ENCODE results near the gene KCNE4. TPM values are rescaled to one million over a fixed set of nuclear protein-coding genes. Genes with fewer than 3 reads are reported as not detected.
"Not testable (repeated sequence)": the region's sequence is repeated elsewhere in the genome, so short reads cannot be mapped to it uniquely, and the experiment has no call there.

The KCNE4 gene
- total RNA-seq, 1 experiment from 2014 or later, result not detected

GRCh38 chr2:223079378-223079777 lies 27.4 kb downstream of the KCNE4 start:
- no peaks in the 10 kb centered on the region for H3K27me3 Mint-ChIP-seq (ENCODE audit: unreplicated experiment)
- BruUV-seq (replicated peaks), result no TSS peak
- intact Hi-C loops (cut with micrococcal nuclease; ENCODE audit: unreplicated experiment), result no loop called here
- H3K4me1 Mint-ChIP-seq (ENCODE audit: low read depth, unreplicated experiment), result no peaks in the 10 kb centered on the region
- H3K27ac Mint-ChIP-seq (ENCODE audit: unreplicated experiment), result no peak overlapping the region
- H3K9me3 Mint-ChIP-seq (ENCODE audit: low read depth, unreplicated experiment), result peaks cover 4% of the 10 kb centered on the region
- DNase-seq, result no peak
- no peak for TF ChIP-seq CTCF (IDR thresholded peaks at IDR 0.05; ENCODE audit: unreplicated experiment)
- CTCF ChIA-PET, result no interaction called here
- H3K4me3 Mint-ChIP-seq (ENCODE audit: low read depth, unreplicated experiment), result no peak overlapping the region
- H3K36me3 Mint-ChIP-seq (ENCODE audit: insufficient read depth, unreplicated experiment), result no peaks in the 10 kb centered on the region

- Mint-ChIP-seq H3K27ac (ENCODE audit: unreplicated experiment) (no peak overlapping the region), H3K9me3 (ENCODE audit: low read depth, unreplicated experiment) (peaks cover 4% of the 10 kb centered on the region), H3K36me3 (ENCODE audit: insufficient read depth, unreplicated experiment) (no peaks in the 10 kb centered on the region), H3K4me3 (ENCODE audit: low read depth, unreplicated experiment) (no peak overlapping the region), H3K27me3 (ENCODE audit: unreplicated experiment) (no peaks in the 10 kb centered on the region), H3K4me1 (ENCODE audit: low read depth, unreplicated experiment) (no peaks in the 10 kb centered on the region)
- DNase-seq, result no peak
- intact Hi-C loops (cut with micrococcal nuclease; ENCODE audit: unreplicated experiment), result no loop called here
- CTCF ChIA-PET, result no interaction called here
- no peak for TF ChIP-seq CTCF (IDR thresholded peaks at IDR 0.05; ENCODE audit: unreplicated experiment)
- BruUV-seq (replicated peaks), result no TSS peak
These were observed 27.9 kb downstream of the KCNE4 start for GRCh38 chr2:223079925-223080324.

GRCh38 chr2:223080790-223081360 lies 28.9 kb downstream of the KCNE4 start:
- H3K27ac Mint-ChIP-seq (ENCODE audit: unreplicated experiment); H3K4me1 Mint-ChIP-seq (ENCODE audit: low read depth, unreplicated experiment); H3K9me3 Mint-ChIP-seq (ENCODE audit: low read depth, unreplicated experiment); H3K27me3 Mint-ChIP-seq (ENCODE audit: unreplicated experiment); H3K36me3 Mint-ChIP-seq (ENCODE audit: insufficient read depth, unreplicated experiment); CTCF ChIA-PET; BruUV-seq (replicated peaks); DNase-seq; H3K4me3 Mint-ChIP-seq (ENCODE audit: low read depth, unreplicated experiment); intact Hi-C loops (cut with micrococcal nuclease; ENCODE audit: unreplicated experiment): not testable (repeated sequence)

DNA sequence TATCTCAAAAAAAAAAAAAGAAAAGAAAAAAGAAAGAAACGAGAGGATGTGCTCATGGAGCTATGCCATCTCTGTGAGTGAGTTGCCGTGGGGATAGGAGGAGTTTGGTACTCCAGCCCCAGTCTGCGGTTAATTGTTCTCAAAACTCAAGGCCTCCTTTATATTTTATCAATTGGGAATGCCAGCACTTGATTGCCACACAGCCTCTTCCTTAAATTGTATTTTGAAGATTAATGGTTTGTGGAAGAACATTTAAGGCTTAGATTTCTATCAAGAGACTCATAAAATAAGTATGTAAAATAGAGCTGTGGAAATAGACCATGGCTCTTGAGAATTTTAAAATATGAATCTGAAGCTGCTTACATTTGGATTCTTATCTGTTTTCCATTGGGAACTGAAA lies 29.8 kb downstream of the KCNE4 start:
- no peak for TF ChIP-seq CTCF (IDR thresholded peaks at IDR 0.05; ENCODE audit: unreplicated experiment)
- no peak overlapping the region for H3K27ac Mint-ChIP-seq (ENCODE audit: unreplicated experiment)
- CTCF ChIA-PET, result no interaction called here
- H3K9me3 Mint-ChIP-seq (ENCODE audit: low read depth, unreplicated experiment), result no peaks in the 10 kb centered on the region
- no peak for DNase-seq
- BruUV-seq (replicated peaks), result no TSS peak
- intact Hi-C loops (cut with micrococcal nuclease; ENCODE audit: unreplicated experiment), result no loop called here
- no peak overlapping the region for H3K4me3 Mint-ChIP-seq (ENCODE audit: low read depth, unreplicated experiment)
- no peaks in the 10 kb centered on the region for H3K36me3 Mint-ChIP-seq (ENCODE audit: insufficient read depth, unreplicated experiment)
- H3K4me1 Mint-ChIP-seq (ENCODE audit: low read depth, unreplicated experiment), result no peaks in the 10 kb centered on the region
- H3K27me3 Mint-ChIP-seq (ENCODE audit: unreplicated experiment), result no peaks in the 10 kb centered on the region

DNA sequence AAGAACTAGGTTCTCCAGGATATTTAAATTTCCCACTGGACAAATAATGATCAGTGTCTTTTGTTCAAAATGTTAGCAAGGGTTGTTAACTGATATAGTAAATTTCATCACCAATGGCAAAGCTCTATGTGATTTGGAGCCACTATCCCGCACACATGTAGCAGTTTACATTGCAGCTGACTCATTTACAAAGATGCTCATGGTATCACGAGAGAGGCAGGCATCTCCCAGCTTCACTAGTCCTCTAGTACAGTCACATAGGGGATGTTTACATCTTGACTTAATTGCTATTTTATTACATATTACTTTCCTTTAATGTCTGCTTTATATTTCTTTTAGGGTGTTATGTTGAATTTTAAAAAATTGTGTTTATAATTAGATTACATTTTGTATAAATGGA lies 30.7 kb downstream of the KCNE4 start:
- no TSS peak for BruUV-seq (replicated peaks)
- H3K9me3 Mint-ChIP-seq (ENCODE audit: low read depth, unreplicated experiment), result no peaks in the 10 kb centered on the region
- intact Hi-C loops (cut with micrococcal nuclease; ENCODE audit: unreplicated experiment), result no loop called here
- no peak for DNase-seq
- no peak overlapping the region for H3K4me3 Mint-ChIP-seq (ENCODE audit: low read depth, unreplicated experiment)
- no peaks in the 10 kb centered on the region for H3K4me1 Mint-ChIP-seq (ENCODE audit: low read depth, unreplicated experiment)
- TF ChIP-seq CTCF (IDR thresholded peaks at IDR 0.05; ENCODE audit: unreplicated experiment), result no peak
- no peaks in the 10 kb centered on the region for H3K27me3 Mint-ChIP-seq (ENCODE audit: unreplicated experiment)
- H3K36me3 Mint-ChIP-seq (ENCODE audit: insufficient read depth, unreplicated experiment), result no peaks in the 10 kb centered on the region
- CTCF ChIA-PET, result no interaction called here
- H3K27ac Mint-ChIP-seq (ENCODE audit: unreplicated experiment), result no peak overlapping the region

Data from Calu3 (cell line).